Medulla oblongata (tissue), 1 donor: ENCODE measurements around the gene AHSG.
A peak's percentile ranks its signal among the peaks of the same experiment; 100 is the strongest.

Experiments
- DNase-seq: peaks from one replicate; pipeline ENCODE4 v3.0.0-alpha.2; 2015; ENCODE audit errors: extremely low spot score

The AHSG gene

DNA sequence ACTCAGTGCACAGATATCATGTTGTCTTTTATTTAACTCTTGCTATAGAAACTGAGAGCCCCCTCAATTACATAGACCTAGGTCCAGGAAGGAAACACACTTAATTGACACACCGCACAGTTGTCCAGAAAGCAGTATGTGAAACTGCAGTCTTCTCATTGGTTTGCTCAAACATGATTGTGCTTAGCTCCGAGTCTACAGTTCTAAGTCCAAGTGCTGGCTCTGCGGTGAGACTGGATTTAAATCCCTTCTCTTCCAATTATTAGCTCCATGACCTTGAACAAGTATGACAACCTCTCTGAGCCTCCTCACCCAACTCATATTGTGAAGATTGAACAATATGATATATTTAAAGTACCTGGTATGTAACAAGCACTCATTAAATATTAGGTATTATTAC, 19.0 kb upstream of the AHSG start:
- DNase-seq, result no peak

GRCh38 chr3:186594591-186595113, 18.2 kb upstream of the AHSG start:
- no peak for DNase-seq

- no peak for DNase-seq
Measured at GRCh38 chr3:186596568-186597287, 16.1 kb upstream of the AHSG start.

DNA sequence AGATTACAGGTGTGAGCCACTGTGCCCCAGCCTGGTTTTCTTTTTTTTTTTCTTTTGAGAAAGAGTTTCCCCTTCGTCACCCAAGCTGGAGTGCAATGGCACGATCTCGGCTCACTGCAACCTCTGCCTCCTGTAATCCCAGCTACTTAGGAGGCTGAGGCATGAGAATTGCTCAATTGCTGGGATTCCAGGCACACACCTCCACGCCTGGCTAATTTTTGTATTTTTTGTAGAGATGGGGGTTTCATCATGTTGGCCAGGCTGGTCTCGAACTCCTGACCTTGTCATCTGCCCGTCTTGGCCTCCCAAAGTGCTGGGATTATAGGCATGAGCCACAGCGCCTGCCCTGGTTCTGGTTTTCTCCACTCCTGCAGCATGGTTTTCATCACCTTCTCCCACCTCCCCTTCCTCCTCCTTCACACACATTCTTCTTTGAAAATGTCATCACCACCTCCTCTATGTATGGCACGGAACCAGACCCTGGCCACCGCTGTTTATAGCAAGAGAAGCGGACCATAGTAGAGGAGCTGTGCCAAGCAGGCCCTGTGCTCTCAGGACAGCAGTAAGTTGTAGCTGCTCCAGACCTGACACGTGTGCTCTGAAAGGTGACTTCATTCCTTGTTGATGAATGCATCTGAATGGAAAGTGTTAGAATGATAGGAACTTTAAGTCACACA, 14.6 kb upstream of the AHSG start:
- no peak for DNase-seq

DNA sequence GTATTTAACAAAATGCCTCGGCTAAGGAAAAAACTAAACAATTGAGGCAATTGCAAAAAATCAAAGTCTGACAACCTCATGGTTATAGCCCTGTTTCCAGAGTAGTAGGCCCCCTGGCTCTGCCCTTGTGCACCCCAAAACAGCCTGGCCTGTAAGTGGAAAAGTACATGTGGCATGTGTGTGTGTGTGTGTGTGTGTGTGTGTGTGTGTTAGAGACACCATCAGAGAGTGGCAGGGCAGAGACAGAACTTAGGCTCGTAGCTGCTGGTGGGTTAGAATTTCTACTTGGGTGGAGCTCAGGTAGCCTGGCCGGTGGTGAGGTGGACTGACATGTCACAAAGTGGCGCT, 14.1 kb upstream of the AHSG start:
- no peak for DNase-seq

GRCh38 chr3:186599142-186599784, 13.6 kb upstream of the AHSG start:
- DNase-seq, result no peak

DNA sequence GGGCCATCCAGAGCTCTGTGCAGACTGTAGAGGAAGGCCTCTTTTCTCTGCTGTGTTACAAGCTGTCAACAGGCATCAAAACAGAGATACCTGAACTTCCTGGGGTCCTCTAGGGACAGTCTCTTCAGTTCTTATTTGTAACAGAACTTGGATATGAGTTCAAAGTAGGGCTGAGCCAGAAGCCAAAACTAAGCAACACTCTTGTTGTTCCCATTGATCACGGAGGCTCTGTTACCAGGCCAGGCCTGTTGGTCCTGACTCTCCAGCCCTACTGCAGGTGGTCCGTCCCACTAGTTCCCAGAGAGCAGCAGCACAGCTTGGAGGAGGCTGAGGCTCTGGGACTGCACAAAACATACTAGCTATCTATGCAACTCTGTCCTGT, 13.1 kb upstream of the AHSG start:
- no peak for DNase-seq

DNA sequence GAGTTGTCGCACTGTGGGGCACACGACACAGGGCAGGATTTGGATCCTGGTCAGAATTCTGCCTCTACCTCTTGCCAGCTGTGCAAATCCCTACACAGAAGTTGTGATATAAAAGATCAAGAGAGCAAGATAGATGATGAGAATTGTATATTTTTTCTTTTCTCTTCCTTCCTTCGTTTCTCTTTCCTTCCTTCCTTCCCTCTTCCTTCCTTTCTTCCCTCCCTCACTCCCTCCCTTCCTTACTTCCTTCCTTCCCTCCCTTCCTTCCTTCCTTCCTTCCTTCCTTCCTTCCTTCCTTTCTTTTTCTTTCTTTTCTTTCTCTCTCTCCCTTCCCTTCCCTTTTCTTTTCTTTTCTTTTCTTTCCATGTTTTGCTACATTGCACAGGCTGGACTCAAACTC, 12.0 kb upstream of the AHSG start:
- no peak for DNase-seq

- no peak for DNase-seq
Measured at GRCh38 chr3:186603159-186603558, 9.7 kb upstream of the AHSG start.

GRCh38 chr3:186605078-186605477, 7.8 kb upstream of the AHSG start:
- DNase-seq, result no peak

DNA sequence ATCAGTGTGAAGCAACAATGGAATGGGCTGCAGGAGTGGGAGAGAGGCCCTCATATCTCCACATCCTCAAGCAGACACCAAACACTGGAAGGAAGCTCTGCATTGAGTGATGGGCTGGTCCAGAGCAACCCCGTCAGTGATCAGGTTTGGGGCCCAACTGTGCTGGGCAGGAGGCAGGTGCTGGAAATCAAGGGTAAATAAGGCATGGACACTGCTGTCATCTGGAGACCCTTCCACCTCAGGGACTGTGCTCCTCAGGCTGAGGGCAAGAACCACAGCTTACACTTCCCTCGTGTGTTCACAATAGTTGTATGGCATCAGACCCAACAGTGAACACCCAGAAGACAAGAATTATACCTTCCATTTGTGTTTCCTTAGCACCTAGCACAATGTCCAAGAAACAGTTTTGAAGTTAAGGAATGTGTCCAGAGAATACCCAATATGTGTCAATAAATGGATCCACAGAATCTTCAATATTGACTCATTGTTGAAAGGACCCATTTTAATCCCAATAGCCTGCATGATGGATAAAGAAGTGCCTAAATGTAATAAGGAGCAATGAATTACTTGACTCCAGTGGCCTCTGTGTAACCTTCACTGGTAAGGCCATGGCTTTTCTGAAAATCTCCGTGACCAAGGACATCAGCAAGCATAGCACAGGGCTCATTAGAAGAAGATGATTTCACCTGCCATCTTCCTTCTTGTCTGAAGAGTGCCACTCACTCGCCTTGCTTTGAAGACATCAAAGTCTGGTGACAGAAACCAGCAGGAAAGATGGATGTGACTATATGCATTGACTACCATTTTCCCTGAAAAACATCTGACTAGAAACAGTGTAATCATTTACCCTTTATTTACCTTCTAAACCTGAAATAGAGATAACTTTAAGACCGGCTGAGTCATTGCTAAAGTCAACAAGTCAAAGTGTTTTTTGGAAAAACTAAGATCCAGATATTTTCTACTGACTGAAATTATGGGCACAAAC, 7.0 kb upstream of the AHSG start:
- no peak for DNase-seq

- no peak for DNase-seq
Measured at GRCh38 chr3:186608624-186609215, 4.1 kb upstream of the AHSG start.

GRCh38 chr3:186609247-186609868, 3.5 kb upstream of the AHSG start:
- no peak for DNase-seq

DNA sequence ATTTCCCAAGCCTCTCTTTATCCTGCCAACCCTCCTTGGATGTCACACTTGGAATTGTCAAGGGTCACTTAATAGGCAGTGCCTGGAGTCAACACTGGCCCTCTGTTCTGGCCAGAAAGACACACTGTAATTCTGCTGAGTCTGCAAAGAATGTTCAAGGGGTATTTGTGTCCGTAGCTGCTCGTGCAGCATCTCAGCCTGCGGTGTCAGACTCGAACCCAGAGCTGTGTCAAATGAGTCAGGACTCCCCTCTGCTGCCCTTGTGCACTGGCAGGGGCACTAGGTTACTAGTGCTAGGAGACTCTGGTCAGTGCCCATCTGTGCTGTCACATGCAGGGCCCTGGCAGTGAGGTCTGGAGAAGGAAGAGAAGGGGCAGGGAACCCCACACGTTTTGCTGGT, 795 bp upstream of the AHSG start:
- DNase-seq, result no peak

DNA sequence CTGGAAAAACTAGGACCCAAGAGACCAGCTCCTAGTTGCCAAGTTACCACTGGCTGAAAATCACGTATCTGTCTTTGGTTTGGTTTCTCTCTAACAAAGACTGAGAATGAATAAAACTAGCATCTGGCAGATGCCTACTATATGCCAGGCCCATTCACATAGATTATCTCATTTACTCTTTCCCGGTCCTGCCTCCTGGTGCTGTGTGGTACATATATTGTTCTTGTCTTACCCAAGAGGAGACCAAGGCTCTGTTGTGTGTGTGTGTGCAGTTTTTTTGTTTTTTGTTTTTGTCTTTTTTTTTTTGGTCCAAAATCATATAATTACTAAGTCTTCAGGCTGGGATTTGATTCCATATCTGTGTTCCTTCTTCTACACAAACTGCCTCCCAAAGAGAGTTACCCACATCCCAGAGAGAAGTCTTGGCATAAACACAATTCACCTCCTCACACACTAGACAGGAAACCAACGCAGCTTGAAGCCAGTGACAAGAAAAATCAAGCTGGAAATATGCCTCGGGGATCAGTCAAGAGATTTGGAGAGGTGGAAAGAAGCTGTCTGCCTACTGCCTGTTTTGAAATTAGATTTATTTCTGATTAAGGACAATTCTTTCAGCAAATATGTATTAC, 891 bp downstream of the AHSG start:
- no peak for DNase-seq

- DNase-seq, result no peak
Measured at GRCh38 chr3:186614266-186614596, 1.4 kb downstream of the AHSG start.

DNA sequence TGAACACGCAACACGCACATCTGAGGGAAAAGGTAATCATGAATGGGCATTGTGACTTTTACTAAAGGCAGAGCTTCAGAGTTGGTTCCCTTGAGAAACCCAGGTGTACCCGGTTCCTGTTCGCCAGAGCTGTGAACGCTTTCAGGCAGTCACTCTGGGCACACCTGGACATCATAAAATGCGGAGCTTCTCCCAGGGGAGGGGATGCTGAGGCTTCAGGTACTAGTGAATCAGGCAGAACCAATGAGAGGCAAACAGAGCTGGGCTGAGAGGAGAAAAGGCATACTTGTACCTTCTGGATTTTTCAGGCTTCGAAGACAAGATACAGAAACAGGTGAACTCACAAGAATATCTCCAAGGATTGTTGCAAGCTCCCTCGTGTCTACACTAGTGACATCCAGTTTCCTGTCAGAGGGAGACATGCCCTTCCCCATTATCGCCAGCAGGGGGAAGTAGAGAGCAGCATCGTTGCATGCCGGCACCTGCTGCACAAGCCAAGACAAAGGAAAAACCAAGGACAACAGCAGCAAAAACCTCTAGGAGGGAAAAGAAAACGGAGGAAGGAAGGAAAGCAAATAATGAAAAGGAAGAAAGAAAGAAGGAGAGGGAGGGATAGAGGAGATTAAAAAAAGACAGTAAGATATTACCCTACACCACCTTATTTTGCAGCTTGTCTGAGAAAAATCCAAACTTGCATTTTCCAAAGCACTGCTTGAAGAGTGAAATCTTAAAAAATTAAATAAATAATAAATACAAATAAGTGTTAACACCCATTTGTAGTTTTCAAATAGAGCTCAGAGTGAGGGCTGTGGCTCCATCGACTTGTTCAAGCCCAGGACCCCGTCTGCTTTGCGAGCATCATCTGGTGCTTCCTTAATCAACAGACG, 2.0 kb downstream of the AHSG start:
- peak; percentile 85 for DNase-seq

GRCh38 chr3:186616299-186616617, 3.4 kb downstream of the AHSG start:
- DNase-seq, result no peak

DNA sequence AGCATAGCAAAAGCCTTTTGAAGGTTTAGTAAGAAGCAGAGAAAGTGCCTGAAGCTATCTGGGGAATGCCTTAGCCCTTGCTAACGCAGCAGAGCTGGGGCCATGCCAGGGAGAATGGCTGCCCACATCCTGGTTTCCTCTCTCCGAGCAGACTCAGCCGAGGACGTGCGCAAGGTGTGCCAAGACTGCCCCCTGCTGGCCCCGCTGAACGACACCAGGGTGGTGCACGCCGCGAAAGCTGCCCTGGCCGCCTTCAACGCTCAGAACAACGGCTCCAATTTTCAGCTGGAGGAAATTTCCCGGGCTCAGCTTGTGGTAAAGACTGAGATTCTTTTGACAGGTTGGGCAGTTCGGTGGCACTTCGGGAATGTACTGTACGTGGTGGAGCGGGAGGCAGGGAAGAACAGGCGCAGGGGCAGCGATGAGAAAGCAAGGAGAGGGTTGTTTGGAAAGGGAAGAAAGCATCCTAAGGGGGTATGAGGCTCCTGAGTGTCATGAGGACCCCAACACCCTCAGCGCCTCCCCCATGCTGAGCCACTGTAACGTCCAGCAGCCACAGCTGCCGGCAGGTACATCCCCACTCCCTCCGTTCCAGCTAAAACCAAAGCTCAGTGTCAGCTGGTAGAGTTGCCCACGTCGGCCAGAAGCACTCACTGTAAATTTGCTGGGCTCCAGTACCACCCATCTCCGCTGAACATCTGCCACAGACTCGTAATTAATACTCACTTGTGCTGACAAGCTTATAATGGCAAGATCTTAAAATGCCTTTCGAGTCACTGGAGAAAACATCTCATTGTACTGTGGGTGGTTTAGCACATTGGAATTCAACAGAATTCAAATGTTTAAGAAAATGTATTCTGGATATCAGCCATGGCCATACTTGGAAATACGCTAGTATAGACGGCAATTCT, 4.4 kb downstream of the AHSG start:
- DNase-seq, result peak; percentile 82
